Thoracic aorta (tissue), 2 donors: ENCODE measurements around the gene AHRR. TPM values are rescaled to one million over a fixed set of nuclear protein-coding genes. Genes with fewer than 3 reads are reported as not detected.

Experiments used
- ATAC-seq: fragments of 150-250 bp; one replicate; pipeline ENCODE4 v1.8.0; 2017; ENCODE audit warnings: low read depth; ENCODE audit not compliant: insufficient number of reproducible peaks, low FRiP score
- DNase-seq: peaks from one replicate; pipeline ENCODE4 v3.0.0-alpha.2; 2020; ENCODE audit warnings: low spot score
- H3K27ac ChIP-seq, 2 donors: fragments of 200-600 bp; sonication (generic); 1 replicate in 1 of 2; 2 replicates in 1 of 2; pipeline ENCODE4 v1.5.1; 2016; ENCODE audit warnings: mild to moderate bottlenecking in 2 of 2, moderate library complexity in 2 of 2
- H3K27me3 ChIP-seq: fragments of 200-600 bp; sonication (generic); replicated peaks from 2 replicates; pipeline ENCODE4 v1.6.0; 2016; ENCODE audit warnings: mild to moderate bottlenecking; ENCODE audit not compliant: insufficient read depth
- H3K36me3 ChIP-seq: fragments of 200-600 bp; sonication (generic); one replicate; pipeline ENCODE4 v1.5.1; 2016
- H3K4me1 ChIP-seq, 2 donors: fragments of 200-600 bp; sonication (generic); 1 replicate in 1 of 2; 2 replicates in 1 of 2; pipeline versions ENCODE4 v1.5.1 to v1.6.0; 2016; ENCODE audit warnings: low read depth in 2 of 2, mild to moderate bottlenecking in 1 of 2; ENCODE audit not compliant: control insufficient read depth in 1 of 2
- H3K4me3 ChIP-seq: fragments of 200-600 bp; sonication (generic); 2 replicates; pipeline ENCODE4 v1.5.1; 2016; ENCODE audit warnings: mild to moderate bottlenecking
- H3K9me3 ChIP-seq: fragments of 200-600 bp; sonication (generic); 2 replicates; pipeline ENCODE4 v1.5.1; 2016
- CTCF ChIP-seq: fragments of 200-600 bp; sonication (generic); IDR thresholded peaks from one replicate; pipeline ENCODE4 v1.5.1; 2019; ENCODE audit warnings: antibody characterized with exemption
- total RNA-seq, 2 donors: library from RNA; depleted of rRNA; stranded (reverse); fragments of >200 nt; gene quantifications; one replicate each; pipeline versions ENCODE4 v1.1.0 to v1.2.3, GENCODE V29; 2016

The AHRR gene
- total RNA-seq, 2 donors from 2014 or later, result 0.85 to 3.1 TPM

- Histone ChIP-seq H3K27ac (peak within 1 kb of the TSS; percentile 67 to 81), H3K36me3 (peaks cover 7% of the 10 kb centered on the region), H3K4me1 (peaks cover 11 to 19% of the 10 kb centered on the region in 2 donors), H3K27me3 (no peaks in the 10 kb centered on the region), H3K9me3 (no peaks in the 10 kb centered on the region), H3K4me3 (peak within 1 kb of the TSS; percentile 99)
- no peak for ATAC-seq
- DNase-seq, result no peak
- TF ChIP-seq CTCF, result no peak
Measured at GRCh38 chr5:442335-443238, 121.1 kb downstream of the AHRR start, which contains the start of gene EXOC3. EXOC3 (plus strand) TSS chr5:443176; CDS start chr5:446206, 3,030 bp downstream.

GRCh38 chr5:443239-444151 is 122.0 kb downstream of the AHRR start:
- peak overlapping the region; percentile 99 for H3K4me3 ChIP-seq
- peaks cover 16% of the 10 kb centered on the region for H3K36me3 ChIP-seq
- no peaks in the 10 kb centered on the region for H3K9me3 ChIP-seq
- ATAC-seq (no peak), DNase-seq (no peak)
- peak overlapping the region in 1 of 2 donors; percentile 67 for H3K27ac ChIP-seq
- peaks cover 11 to 19% of the 10 kb centered on the region in 2 donors for H3K4me1 ChIP-seq
- no peak for TF ChIP-seq CTCF
- H3K27me3 ChIP-seq, result no peaks in the 10 kb centered on the region

GRCh38 chr5:444226-444625 is 122.7 kb downstream of the AHRR start:
- H3K4me3 ChIP-seq, result peak overlapping the region; percentile 99
- H3K9me3 ChIP-seq, result no peaks in the 10 kb centered on the region
- no peak for TF ChIP-seq CTCF
- no peak overlapping the region for H3K27ac ChIP-seq
- ATAC-seq (no peak), DNase-seq (no peak)
- H3K27me3 ChIP-seq, result no peaks in the 10 kb centered on the region
- H3K4me1 ChIP-seq, result peaks cover 11 to 19% of the 10 kb centered on the region in 2 donors
- H3K36me3 ChIP-seq, result peaks cover 21% of the 10 kb centered on the region

GRCh38 chr5:445591-445990 is 124.1 kb downstream of the AHRR start:
- ATAC-seq (no peak), DNase-seq (no peak)
- Histone ChIP-seq H3K9me3 (no peaks in the 10 kb centered on the region), H3K4me1 (peaks cover 11 to 19% of the 10 kb centered on the region in 2 donors), H3K27me3 (no peaks in the 10 kb centered on the region), H3K4me3 (no peak overlapping the region), H3K27ac (no peak overlapping the region), H3K36me3 (peaks cover 34% of the 10 kb centered on the region)
- no peak for TF ChIP-seq CTCF
